Left ventricle myocardium inferior (tissue), 1 donor: ENCODE data around the gene BUD13. TPM values are rescaled to one million over a fixed set of nuclear protein-coding genes. Genes with fewer than 3 reads are reported as not detected.

ENCODE experiments used
- DNase-seq: peaks from one replicate; pipeline ENCODE4 v3.0.0-alpha.2; 2020
- H3K27ac ChIP-seq: fragments of 200-600 bp; replicated peaks from 2 replicates; pipeline ENCODE4 v1.8.0; 2021
- H3K27me3 ChIP-seq: fragments of 200-600 bp; 2 replicates; pipeline ENCODE4 v1.8.0; 2021; ENCODE audit warnings: low read depth
- H3K36me3 ChIP-seq: fragments of 200-600 bp; 2 replicates; pipeline ENCODE4 v1.8.0; 2021
- H3K4me1 ChIP-seq: fragments of 200-600 bp; 2 replicates; pipeline ENCODE4 v1.8.0; 2021
- H3K4me3 ChIP-seq: fragments of 200-600 bp; 2 replicates; pipeline ENCODE4 v1.8.0; 2021; ENCODE audit warnings: mild to moderate bottlenecking, moderate library complexity
- H3K9me3 ChIP-seq: fragments of 200-600 bp; replicated peaks from 2 replicates; pipeline ENCODE4 v1.8.0; 2021
- CTCF ChIP-seq: fragments of 200-600 bp; IDR thresholded peaks from 2 replicates; pipeline ENCODE4 v1.8.0; 2021; ENCODE audit warnings: antibody characterized with exemption, mild to moderate bottlenecking, borderline replicate concordance
- intact Hi-C: fragments of 100-400 bp; cut with micrococcal nuclease; formaldehyde crosslinking; loops from one replicate; pipeline ENCODE4 v1.11.0; 2022
- total RNA-seq: library from RNA; stranded (reverse); fragmentation: NEBNext Ultra II Directional; extraction: Animal tissue kit (Norgen Biotek cat#: 25700); gene quantifications from one replicate; pipeline ENCODE4 v1.2.1, GENCODE V29; 2021
- donor health status: DM: no; HTN: yes; CAD: no; lungs with severe emphysema.

Gene BUD13
- total RNA-seq, 1 donor from 2014 or later, result 7.1 TPM

GRCh38 chr11:116733043-116733755, 39.6 kb downstream of the BUD13 start:
- H3K36me3 ChIP-seq, result no peaks in the 10 kb centered on the region
- peaks cover 16% of the 10 kb centered on the region for H3K4me1 ChIP-seq
- TF ChIP-seq CTCF, result peak; percentile 3
- H3K27ac ChIP-seq, result no peak overlapping the region
- H3K4me3 ChIP-seq, result no peak overlapping the region
- peaks cover 34% of the 10 kb centered on the region for H3K27me3 ChIP-seq
- intact Hi-C loops, result no loop called here
- DNase-seq, result no peak
- no peaks in the 10 kb centered on the region for H3K9me3 ChIP-seq

- intact Hi-C loops, result no loop called here
- Histone ChIP-seq H3K9me3 (no peaks in the 10 kb centered on the region), H3K27ac (no peak overlapping the region), H3K36me3 (no peaks in the 10 kb centered on the region), H3K27me3 (peaks cover 42% of the 10 kb centered on the region), H3K4me3 (no peak overlapping the region), H3K4me1 (peaks cover 16% of the 10 kb centered on the region)
- peak; percentile 44 for DNase-seq
- TF ChIP-seq CTCF, result peak; percentile 86
Observed at GRCh38 chr11:116732271-116733042, 40.3 kb downstream of the BUD13 start.

- TF ChIP-seq CTCF, result no peak
- no peaks in the 10 kb centered on the region for H3K9me3 ChIP-seq
- H3K4me3 ChIP-seq, result no peak overlapping the region
- intact Hi-C loops, result no loop called here
- peaks cover 48% of the 10 kb centered on the region for H3K27me3 ChIP-seq
- peaks cover 16% of the 10 kb centered on the region for H3K4me1 ChIP-seq
- no peak overlapping the region for H3K27ac ChIP-seq
- no peak for DNase-seq
- no peaks in the 10 kb centered on the region for H3K36me3 ChIP-seq
Observed at GRCh38 chr11:116731821-116732220, 41.0 kb downstream of the BUD13 start.

GRCh38 chr11:116731097-116731761, 41.6 kb downstream of the BUD13 start:
- no peak for DNase-seq
- Histone ChIP-seq H3K36me3 (no peaks in the 10 kb centered on the region), H3K4me1 (peaks cover 16% of the 10 kb centered on the region), H3K4me3 (no peak overlapping the region), H3K27me3 (peaks cover 54% of the 10 kb centered on the region), H3K27ac (no peak overlapping the region), H3K9me3 (no peaks in the 10 kb centered on the region)
- intact Hi-C loops, result no loop called here
- no peak for TF ChIP-seq CTCF

GRCh38 chr11:116730601-116731000, 42.2 kb downstream of the BUD13 start:
- Histone ChIP-seq H3K27ac (no peak overlapping the region), H3K4me1 (peaks cover 16% of the 10 kb centered on the region), H3K4me3 (no peak overlapping the region), H3K27me3 (peaks cover 60% of the 10 kb centered on the region), H3K9me3 (no peaks in the 10 kb centered on the region), H3K36me3 (no peaks in the 10 kb centered on the region)
- no peak for TF ChIP-seq CTCF
- peak; percentile 28 for DNase-seq
- intact Hi-C loops, result no loop called here
